Choroid plexus epithelial cell (primary cell): ENCODE results near the gene NOP14.

Experiments used
- DNase-seq: peaks from one replicate; pipeline ENCODE4 v3.0.0-alpha.2; 2010; ENCODE audit warnings: low read depth
- H3K4me3 ChIP-seq: 2 replicates; pipeline ENCODE4 v1.5.1; 2011; ENCODE audit warnings: low read depth, mild to moderate bottlenecking, control low read depth, low read length, moderate library complexity
- CTCF ChIP-seq: conservative IDR thresholded peaks from 2 replicates; pipeline ENCODE4 v1.5.1; 2011; ENCODE audit warnings: low read depth, mild to moderate bottlenecking, control low read depth, inconsistent platforms, low read length, moderate library complexity

The NOP14 gene

GRCh38 chr4:2927696-2928075 lies 35.5 kb downstream of the NOP14 start:
- no peak for DNase-seq
- H3K4me3 ChIP-seq: no peak overlapping the region
- TF ChIP-seq CTCF: no peak

- no peak for DNase-seq
- no peak for TF ChIP-seq CTCF
- no peak overlapping the region for H3K4me3 ChIP-seq
Measured at GRCh38 chr4:2927016-2927695, 36.0 kb downstream of the NOP14 start.

GRCh38 chr4:2925931-2926860 lies 37.0 kb downstream of the NOP14 start:
- H3K4me3 ChIP-seq: no peak overlapping the region
- no peak for TF ChIP-seq CTCF
- DNase-seq: no peak

GRCh38 chr4:2925496-2925895 lies 37.7 kb downstream of the NOP14 start:
- TF ChIP-seq CTCF: no peak
- DNase-seq: no peak
- H3K4me3 ChIP-seq: no peak overlapping the region

- DNase-seq: peak; percentile 33
- H3K4me3 ChIP-seq: no peak overlapping the region
- TF ChIP-seq CTCF: no peak
Measured at GRCh38 chr4:2924765-2925301, 38.4 kb downstream of the NOP14 start.

- no peak overlapping the region for H3K4me3 ChIP-seq
- no peak for DNase-seq
- no peak for TF ChIP-seq CTCF
Measured at GRCh38 chr4:2924286-2924685, 38.9 kb downstream of the NOP14 start.
